T-helper 1 cell treated with Interleukin-12 subunit alpha and Interleukin-12 subunit beta and Interleukin-4 antibody, amounts not matched to agents 30 μg/mL and 1 μg/mL, for 36 hours (primary cell): ENCODE results near the gene LHCGR.

Source experiments
- H3K27ac Mint-ChIP-seq: one replicate; pipeline ENCODE4 v1.8.0; 2021; ENCODE audit warnings: mild to moderate bottlenecking, mixed read lengths
- H3K27me3 Mint-ChIP-seq: one replicate; pipeline ENCODE4 v1.8.0; 2021; ENCODE audit warnings: low read depth, mixed read lengths
- H3K36me3 Mint-ChIP-seq: one replicate; pipeline ENCODE4 v1.8.0; 2021; ENCODE audit warnings: low read depth, mixed read lengths
- H3K4me1 Mint-ChIP-seq: one replicate; pipeline ENCODE4 v1.8.0; 2021; ENCODE audit warnings: low read depth, mixed read lengths
- H3K4me3 Mint-ChIP-seq: one replicate; pipeline ENCODE4 v1.8.0; 2021; ENCODE audit warnings: mild to moderate bottlenecking, moderate library complexity, mixed read lengths
- H3K9me3 Mint-ChIP-seq: one replicate; pipeline ENCODE4 v1.8.0; 2021; ENCODE audit warnings: mixed read lengths

The LHCGR gene

GRCh38 chr2:48638261-48638660, 117.3 kb downstream of the LHCGR start:
- Mint-ChIP-seq H3K4me1 (no peaks in the 10 kb centered on the region), H3K36me3 (no peaks in the 10 kb centered on the region), H3K27ac (no peak overlapping the region), H3K4me3 (no peak overlapping the region), H3K27me3 (no peaks in the 10 kb centered on the region), H3K9me3 (peaks cover 6% of the 10 kb centered on the region)
